ENCODE data around the gene COL25A1. TPM values are rescaled to one million over a fixed set of nuclear protein-coding genes. Genes with fewer than 3 reads are reported as not detected.
A peak's percentile ranks its signal among the peaks of the same experiment; 100 is the strongest.

COL25A1 gene
- polyA plus RNA-seq, 2 of the 4 experiments (the other 2 are of a cell fraction), result not detected

DNA sequence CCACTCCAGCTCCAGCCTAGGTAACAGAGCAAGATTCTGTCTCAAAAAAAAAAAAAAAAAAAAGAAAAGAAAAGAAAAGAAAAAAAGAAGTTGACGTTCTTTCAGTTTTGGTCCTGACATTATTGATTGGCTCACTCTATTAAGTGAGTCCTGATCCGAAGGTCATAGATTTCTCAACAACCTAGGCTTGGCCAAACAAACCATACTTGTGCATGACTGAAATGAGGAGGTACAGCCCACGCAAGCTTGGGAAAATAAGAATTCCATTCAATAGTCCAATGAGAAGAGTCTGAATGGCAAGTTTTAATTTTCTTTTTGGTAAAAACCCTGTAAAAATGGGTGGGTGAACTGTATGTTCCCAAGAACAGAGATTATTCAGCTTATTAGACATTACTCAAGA is 536.4 kb downstream of the COL25A1 start:
- Histone ChIP-seq H3K4me2 (no peak overlapping the region), H3K9me3 (no peaks in the 10 kb centered on the region), H3K27ac (no peak overlapping the region), H3K4me3 (no peak overlapping the region), H3K4me1 (no peaks in the 10 kb centered on the region)
- CTCF ChIA-PET, result no interaction called here
- 35% methylated on average over 3 of the region's 3 CpGs for WGBS (ENCODE audit: missing lambda C conversion rate)
- DNase-seq (ENCODE audit: low read depth in 1 of 2, low spot score in 1 of 2), result no peak
- no peak for FAIRE-seq
- TF ChIP-seq ZFP36 (IDR thresholded peaks at IDR 0.05; ENCODE audit: borderline replicate concordance, partially characterized antibody) (no peak), HOXB13 (CRISPR knock-in tag; IDR thresholded peaks at IDR 0.05; ENCODE audit: low read depth) (no peak)
- ATAC-seq, result no peak
- POLR2A ChIA-PET, result no interaction called here

DNA sequence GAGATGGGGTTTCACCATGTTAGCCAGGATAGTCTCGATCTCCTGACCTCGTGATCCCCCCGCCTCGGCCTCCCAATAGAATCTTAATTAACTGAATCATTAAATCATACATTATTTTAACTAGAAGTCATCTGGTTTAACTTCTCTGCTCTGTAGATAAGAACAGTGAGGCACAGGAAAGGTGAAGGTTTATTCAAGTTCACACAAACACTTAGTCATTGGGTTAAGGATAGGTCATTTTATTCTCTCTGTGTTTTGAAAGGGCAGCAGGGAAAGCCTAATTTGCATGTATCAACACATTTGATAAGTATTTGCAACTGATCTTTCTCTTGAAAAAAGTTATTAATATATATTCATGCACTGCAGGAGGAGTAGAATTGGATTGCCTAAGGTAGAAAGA is 538.5 kb downstream of the COL25A1 start:
- no peak for DNase-seq (ENCODE audit: low read depth in 1 of 2, low spot score in 1 of 2)
- Histone ChIP-seq H3K4me3 (no peak overlapping the region), H3K4me1 (no peaks in the 10 kb centered on the region), H3K9me3 (no peaks in the 10 kb centered on the region), H3K27ac (no peak overlapping the region), H3K4me2 (no peak overlapping the region)
- CTCF ChIA-PET, result interaction anchor here (1.4 kb wide), 1 partner anchor 10 kb away, joined by 3 read pairs; no protein-coding TSS in a partner anchor
- POLR2A ChIA-PET, result no interaction called here
- no peak for ATAC-seq
- FAIRE-seq, result no peak
- TF ChIP-seq, protein P1, sequence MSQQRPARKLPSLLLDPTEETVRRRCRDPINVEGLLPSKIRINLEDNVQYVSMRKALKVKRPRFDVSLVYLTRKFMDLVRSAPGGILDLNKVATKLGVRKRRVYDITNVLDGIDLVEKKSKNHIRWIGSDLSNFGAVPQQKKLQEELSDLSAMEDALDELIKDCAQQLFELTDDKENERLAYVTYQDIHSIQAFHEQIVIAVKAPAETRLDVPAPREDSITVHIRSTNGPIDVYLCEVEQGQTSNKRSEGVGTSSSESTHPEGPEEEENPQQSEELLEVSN (IDR thresholded peaks at IDR 0.05; ENCODE audit: borderline replicate concordance, low read depth), result no peak
- TF ChIP-seq SMC3 (IDR thresholded peaks at IDR 0.05) (no peak), ZC3H11A (IDR thresholded peaks at IDR 0.05) (no peak), ZFP36 (IDR thresholded peaks at IDR 0.05; ENCODE audit: borderline replicate concordance, partially characterized antibody) (no peak), MAFK (IDR thresholded peaks at IDR 0.05; ENCODE audit: partially characterized antibody) (no peak), SREBF2 (IDR thresholded peaks at IDR 0.05) (no peak), EP300 (IDR thresholded peaks at IDR 0.05) (no peak), CHD4 (IDR thresholded peaks at IDR 0.05; ENCODE audit: borderline replicate concordance) (no peak), ESRRA (IDR thresholded peaks at IDR 0.05; ENCODE audit: borderline replicate concordance, low read length) (no peak), EHF (CRISPR knock-in tag; IDR thresholded peaks at IDR 0.05) (no peak), MYC (IDR thresholded peaks at IDR 0.05; ENCODE audit: borderline replicate concordance, low read length) (no peak), ZSCAN20 (CRISPR knock-in tag; IDR thresholded peaks at IDR 0.05) (no peak)
- WGBS (ENCODE audit: missing lambda C conversion rate), result 93% methylated on average over 4 of the region's 4 CpGs

DNA sequence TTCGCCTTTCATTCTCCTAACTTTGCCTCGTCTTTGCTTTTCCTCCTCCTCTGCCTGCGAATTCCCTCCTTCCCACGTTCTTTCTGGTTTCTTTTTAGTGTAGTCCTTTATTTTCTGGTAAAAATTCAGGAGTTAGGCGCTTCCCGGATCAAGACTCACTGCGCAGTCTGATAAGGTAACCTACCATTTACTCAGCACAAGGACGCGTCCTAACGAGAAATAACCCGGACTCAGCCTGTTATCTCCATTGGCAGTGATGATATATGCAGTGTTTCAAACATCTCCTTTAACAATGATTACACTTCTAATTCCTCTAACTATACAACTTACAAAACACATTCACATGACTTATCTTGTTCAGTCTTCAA is 539.2 kb downstream of the COL25A1 start:
- ChIA-PET POLR2A (no interaction called here), CTCF (interaction anchor here (1.4 kb wide), 1 partner anchor 11 kb away, joined by 3 read pairs; no protein-coding TSS in a partner anchor)
- no peak overlapping the region for H3K27ac ChIP-seq
- 21% methylated on average over 11 of the region's 11 CpGs for WGBS (ENCODE audit: missing lambda C conversion rate)
- no peak for FAIRE-seq
- H3K4me2 ChIP-seq, result peak overlapping the region; percentile 94
- DNase-seq (ENCODE audit: low read depth in 1 of 2, low spot score in 1 of 2), result no peak
- no peaks in the 10 kb centered on the region for H3K9me3 ChIP-seq
- H3K4me1 ChIP-seq, result no peaks in the 10 kb centered on the region
- peak; percentile 49 to 58; a peak in 4 of 6 replicates for ATAC-seq
- TF ChIP-seq, protein P2, sequence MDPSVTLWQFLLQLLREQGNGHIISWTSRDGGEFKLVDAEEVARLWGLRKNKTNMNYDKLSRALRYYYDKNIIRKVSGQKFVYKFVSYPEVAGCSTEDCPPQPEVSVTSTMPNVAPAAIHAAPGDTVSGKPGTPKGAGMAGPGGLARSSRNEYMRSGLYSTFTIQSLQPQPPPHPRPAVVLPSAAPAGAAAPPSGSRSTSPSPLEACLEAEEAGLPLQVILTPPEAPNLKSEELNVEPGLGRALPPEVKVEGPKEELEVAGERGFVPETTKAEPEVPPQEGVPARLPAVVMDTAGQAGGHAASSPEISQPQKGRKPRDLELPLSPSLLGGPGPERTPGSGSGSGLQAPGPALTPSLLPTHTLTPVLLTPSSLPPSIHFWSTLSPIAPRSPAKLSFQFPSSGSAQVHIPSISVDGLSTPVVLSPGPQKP (IDR thresholded peaks at IDR 0.05; ENCODE audit: low read depth, low read length), result no peak
- TF ChIP-seq CHD4 (IDR thresholded peaks at IDR 0.05; ENCODE audit: borderline replicate concordance), result no peak
- TF ChIP-seq ZNF302 (CRISPR knock-in tag; IDR thresholded peaks at IDR 0.05), result no peak
- TF ChIP-seq GATA3 (IDR thresholded peaks at IDR 0.05; ENCODE audit: borderline replicate concordance), result no peak
- no peak for TF ChIP-seq NR3C1 (IDR thresholded peaks at IDR 0.05)
- no peak for TF ChIP-seq SMC3 (IDR thresholded peaks at IDR 0.05)
- TF ChIP-seq RNF2 (IDR thresholded peaks at IDR 0.05; ENCODE audit: borderline replicate concordance, low read depth), result no peak
- TF ChIP-seq KDM1A (IDR thresholded peaks at IDR 0.05; ENCODE audit: low read depth), result no peak
- H3K4me3 ChIP-seq, result peak overlapping the region; percentile 52
